ENCODE measurements around the gene SFTPA2.
"Not testable (repeated sequence)": the region's sequence is repeated elsewhere in the genome, so short reads cannot be mapped to it uniquely, and the experiment has no call there.

SFTPA2 gene

GRCh38 chr10:79540930-79541329 lies 19.3 kb downstream of the SFTPA2 start:
- not testable (repeated sequence) for DNase-seq (ENCODE audit: low read depth, low spot score); H3K27ac ChIP-seq (ENCODE audit: low read length); H3K4me1 ChIP-seq (ENCODE audit: control insufficient read depth, insufficient read depth, low read length); H3K4me3 ChIP-seq (ENCODE audit: low read length); H3K27me3 ChIP-seq (ENCODE audit: control insufficient read depth, insufficient read depth, low read length); H3K36me3 ChIP-seq (ENCODE audit: control insufficient read depth, insufficient read depth, low read length); H3K9me3 ChIP-seq (ENCODE audit: control insufficient read depth, insufficient read depth, low read length)
- no CpG with 5 or more reads among the region's 1 CpG for WGBS (ENCODE audit: insufficient coverage, insufficient read length)

- H3K27ac ChIP-seq (ENCODE audit: low read length); DNase-seq (ENCODE audit: low read depth, low spot score); H3K27me3 ChIP-seq (ENCODE audit: control insufficient read depth, insufficient read depth, low read length); H3K36me3 ChIP-seq (ENCODE audit: control insufficient read depth, insufficient read depth, low read length); H3K9me3 ChIP-seq (ENCODE audit: control insufficient read depth, insufficient read depth, low read length); H3K4me3 ChIP-seq (ENCODE audit: low read length); H3K4me1 ChIP-seq (ENCODE audit: control insufficient read depth, insufficient read depth, low read length): not testable (repeated sequence)
- WGBS (ENCODE audit: insufficient coverage, insufficient read length): no CpG with 5 or more reads among the region's 6 CpGs
Measured at GRCh38 chr10:79538311-79538710, 21.9 kb downstream of the SFTPA2 start.

- not testable (repeated sequence) for H3K9me3 ChIP-seq (ENCODE audit: control insufficient read depth, insufficient read depth, low read length); H3K4me1 ChIP-seq (ENCODE audit: control insufficient read depth, insufficient read depth, low read length); H3K27me3 ChIP-seq (ENCODE audit: control insufficient read depth, insufficient read depth, low read length); DNase-seq (ENCODE audit: low read depth, low spot score); H3K4me3 ChIP-seq (ENCODE audit: low read length); H3K36me3 ChIP-seq (ENCODE audit: control insufficient read depth, insufficient read depth, low read length); H3K27ac ChIP-seq (ENCODE audit: low read length)
- no CpG with 5 or more reads among the region's 5 CpGs for WGBS (ENCODE audit: insufficient coverage, insufficient read length)
Measured at GRCh38 chr10:79533903-79534175, 26.4 kb downstream of the SFTPA2 start.

GRCh38 chr10:79533142-79533902 lies 26.9 kb downstream of the SFTPA2 start:
- DNase-seq (ENCODE audit: low read depth, low spot score); H3K4me1 ChIP-seq (ENCODE audit: control insufficient read depth, insufficient read depth, low read length); H3K27ac ChIP-seq (ENCODE audit: low read length); H3K4me3 ChIP-seq (ENCODE audit: low read length); H3K9me3 ChIP-seq (ENCODE audit: control insufficient read depth, insufficient read depth, low read length); H3K27me3 ChIP-seq (ENCODE audit: control insufficient read depth, insufficient read depth, low read length); H3K36me3 ChIP-seq (ENCODE audit: control insufficient read depth, insufficient read depth, low read length): not testable (repeated sequence)
- no CpG with 5 or more reads among the region's 11 CpGs for WGBS (ENCODE audit: insufficient coverage, insufficient read length)

- not testable (repeated sequence) for H3K36me3 ChIP-seq (ENCODE audit: control insufficient read depth, insufficient read depth, low read length); H3K27me3 ChIP-seq (ENCODE audit: control insufficient read depth, insufficient read depth, low read length); H3K4me1 ChIP-seq (ENCODE audit: control insufficient read depth, insufficient read depth, low read length); DNase-seq (ENCODE audit: low read depth, low spot score); H3K27ac ChIP-seq (ENCODE audit: low read length); H3K4me3 ChIP-seq (ENCODE audit: low read length); H3K9me3 ChIP-seq (ENCODE audit: control insufficient read depth, insufficient read depth, low read length)
- no CpG with 5 or more reads among the region's 4 CpGs for WGBS (ENCODE audit: insufficient coverage, insufficient read length)
Measured at GRCh38 chr10:79528261-79528660, 31.9 kb downstream of the SFTPA2 start.

- H3K9me3 ChIP-seq (ENCODE audit: control insufficient read depth, insufficient read depth, low read length); H3K27me3 ChIP-seq (ENCODE audit: control insufficient read depth, insufficient read depth, low read length); DNase-seq (ENCODE audit: low read depth, low spot score); H3K27ac ChIP-seq (ENCODE audit: low read length); H3K4me1 ChIP-seq (ENCODE audit: control insufficient read depth, insufficient read depth, low read length); H3K4me3 ChIP-seq (ENCODE audit: low read length); H3K36me3 ChIP-seq (ENCODE audit: control insufficient read depth, insufficient read depth, low read length): not testable (repeated sequence)
- no CpG with 5 or more reads among the region's 8 CpGs for WGBS (ENCODE audit: insufficient coverage, insufficient read length)
Measured at GRCh38 chr10:79525049-79525710, 35.0 kb downstream of the SFTPA2 start.

- H3K4me1 ChIP-seq (ENCODE audit: control insufficient read depth, insufficient read depth, low read length); H3K27me3 ChIP-seq (ENCODE audit: control insufficient read depth, insufficient read depth, low read length); H3K27ac ChIP-seq (ENCODE audit: low read length); H3K36me3 ChIP-seq (ENCODE audit: control insufficient read depth, insufficient read depth, low read length); DNase-seq (ENCODE audit: low read depth, low spot score); H3K9me3 ChIP-seq (ENCODE audit: control insufficient read depth, insufficient read depth, low read length); H3K4me3 ChIP-seq (ENCODE audit: low read length): not testable (repeated sequence)
- no CpG with 5 or more reads among the region's 13 CpGs for WGBS (ENCODE audit: insufficient coverage, insufficient read length)
Measured at GRCh38 chr10:79523157-79523853, 36.9 kb downstream of the SFTPA2 start.

GRCh38 chr10:79522464-79522863 lies 37.7 kb downstream of the SFTPA2 start:
- not testable (repeated sequence) for H3K9me3 ChIP-seq (ENCODE audit: control insufficient read depth, insufficient read depth, low read length); H3K27ac ChIP-seq (ENCODE audit: low read length); H3K36me3 ChIP-seq (ENCODE audit: control insufficient read depth, insufficient read depth, low read length); H3K4me1 ChIP-seq (ENCODE audit: control insufficient read depth, insufficient read depth, low read length); H3K4me3 ChIP-seq (ENCODE audit: low read length); DNase-seq (ENCODE audit: low read depth, low spot score); H3K27me3 ChIP-seq (ENCODE audit: control insufficient read depth, insufficient read depth, low read length)
- WGBS (ENCODE audit: insufficient coverage, insufficient read length): no CpG with 5 or more reads among the region's 4 CpGs

- H3K27ac ChIP-seq (ENCODE audit: low read length); H3K4me3 ChIP-seq (ENCODE audit: low read length); H3K27me3 ChIP-seq (ENCODE audit: control insufficient read depth, insufficient read depth, low read length); H3K36me3 ChIP-seq (ENCODE audit: control insufficient read depth, insufficient read depth, low read length); H3K9me3 ChIP-seq (ENCODE audit: control insufficient read depth, insufficient read depth, low read length); DNase-seq (ENCODE audit: low read depth, low spot score); H3K4me1 ChIP-seq (ENCODE audit: control insufficient read depth, insufficient read depth, low read length): not testable (repeated sequence)
- no CpG with 5 or more reads among the region's 6 CpGs for WGBS (ENCODE audit: insufficient coverage, insufficient read length)
Measured at GRCh38 chr10:79521751-79522150, 38.5 kb downstream of the SFTPA2 start.

GRCh38 chr10:79517567-79517966 lies 42.6 kb downstream of the SFTPA2 start:
- H3K27ac ChIP-seq (ENCODE audit: low read length); H3K4me1 ChIP-seq (ENCODE audit: control insufficient read depth, insufficient read depth, low read length); H3K36me3 ChIP-seq (ENCODE audit: control insufficient read depth, insufficient read depth, low read length); H3K4me3 ChIP-seq (ENCODE audit: low read length); DNase-seq (ENCODE audit: low read depth, low spot score); H3K27me3 ChIP-seq (ENCODE audit: control insufficient read depth, insufficient read depth, low read length); H3K9me3 ChIP-seq (ENCODE audit: control insufficient read depth, insufficient read depth, low read length): not testable (repeated sequence)
- WGBS (ENCODE audit: insufficient coverage, insufficient read length): no CpG with 5 or more reads among the region's 4 CpGs

Measured in iPS DF 6.9 (cell line).